Body of pancreas (tissue), 4 donors: Measurements from ENCODE around the gene TMEM167A.

Experiments
- CTCF ChIP-seq, 7 experiments: fragments of 450-650 bp in 4 of 7; fragments of 200-600 bp in 3 of 7; sonication (generic) in 3 of 7; IDR thresholded peaks; one replicate each; pipeline ENCODE4 v1.5.1; 2016 to 2019; ENCODE audit warnings: antibody characterized with exemption in 7 of 7
- POLR2A ChIP-seq, 3 donors: fragments of 450-650 bp; IDR thresholded peaks; one replicate each; pipeline ENCODE4 v1.6.1; 2016; ENCODE audit warnings: antibody characterized with exemption in 3 of 3, mild to moderate bottlenecking in 2 of 3

- TF ChIP-seq POLR2A (IDR thresholded peaks at IDR 0.05): no peak
- no peak for TF ChIP-seq CTCF (IDR thresholded peaks at IDR 0.05)
Measured at GRCh38 chr5:83048811-83049210, 28.4 kb downstream of the TMEM167A start.
